Smooth muscle cell of the pulmonary artery (primary cell): ENCODE measurements around the gene ZNF35. TPM values are rescaled to one million over a fixed set of nuclear protein-coding genes. Genes with fewer than 3 reads are reported as not detected.

ENCODE experiments used
- total RNA-seq: library from RNA; depleted of rRNA; stranded (reverse); fragments of >200 nt; gene quantifications from 2 replicates; pipeline ENCODE4 v1.2.3, GENCODE V29; 2014

Gene ZNF35
- total RNA-seq: 8.0 and 9.7 TPM in 2 replicates

DNA sequence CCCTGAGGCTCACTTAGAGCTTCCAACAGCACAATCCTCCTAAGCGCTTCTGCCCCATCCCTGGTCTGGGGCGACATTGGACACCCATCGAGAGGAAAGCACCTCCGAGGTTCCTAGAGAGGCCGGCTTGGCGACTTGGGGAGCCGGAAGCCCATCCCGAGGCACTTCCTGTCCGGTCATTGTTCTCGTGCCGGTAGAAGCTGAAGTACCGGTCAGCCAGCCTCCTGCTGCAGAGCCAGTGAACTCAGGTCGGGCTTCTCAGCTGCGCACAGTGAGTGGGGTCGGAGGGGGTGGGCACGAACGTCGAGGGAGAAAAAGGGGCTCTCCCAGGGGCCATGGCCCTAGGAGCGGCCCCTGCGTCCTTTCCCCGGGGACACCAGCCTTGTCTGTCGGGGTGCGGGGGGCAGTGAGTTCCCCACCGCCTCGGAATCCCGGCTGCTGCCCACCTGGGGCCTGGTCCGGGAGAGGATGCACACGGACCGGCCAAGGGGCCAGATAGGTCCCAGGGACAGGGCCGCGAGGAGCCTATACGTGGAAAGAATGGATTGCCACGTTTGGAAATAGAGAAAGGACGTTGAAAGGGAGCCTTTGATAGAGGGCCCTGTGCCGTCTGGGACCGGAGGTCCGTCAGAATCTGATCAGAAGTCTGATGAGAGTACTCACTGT, at the start of gene ZNF35:
Gene ZNF35 (plus strand): TSS at position 169 of the 666 bp plus-strand sequence. CDS start 2,336 bp downstream, outside the sequence.

DNA sequence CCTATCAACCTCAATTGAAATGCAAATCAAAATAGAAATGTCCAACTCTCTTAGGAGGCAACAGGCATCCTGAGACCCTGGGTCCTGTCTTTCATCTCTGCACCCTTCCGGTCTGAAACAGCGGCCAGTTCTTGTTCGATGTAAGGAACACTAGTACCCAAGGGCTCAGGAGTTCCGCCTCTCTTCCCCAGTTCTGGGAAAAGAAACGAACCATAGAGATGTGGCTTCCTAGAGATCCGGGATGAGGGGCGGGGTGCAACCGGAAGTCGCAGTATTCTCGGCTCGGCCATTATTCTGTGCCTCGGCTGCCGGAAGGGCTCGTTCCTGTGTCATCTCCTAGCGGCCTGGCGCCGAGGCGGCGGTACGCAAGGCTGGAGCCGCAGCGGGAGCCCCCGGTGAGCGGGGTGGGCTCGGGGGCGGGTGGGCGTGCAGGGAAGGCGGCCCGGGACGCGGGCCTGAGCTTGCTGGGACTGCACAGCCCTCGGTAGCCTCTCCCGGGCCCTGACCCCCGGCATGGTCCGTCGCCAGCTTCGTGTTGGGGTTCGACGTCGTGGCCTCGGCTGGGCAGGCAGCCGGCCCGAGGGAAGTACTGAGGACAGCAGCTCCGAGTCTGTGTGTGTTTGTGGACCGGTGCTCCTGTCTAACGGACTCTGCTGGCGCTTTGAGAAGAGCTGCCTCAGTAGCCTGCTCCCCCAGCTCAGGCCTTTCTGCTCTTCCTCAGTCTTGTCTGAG, 23.6 kb upstream of the ZNF35 start, which contains the start of gene ZNF197:
Gene ZNF197 (plus strand): TSS at position 288 of the 732 bp plus-strand sequence. CDS start 4,119 bp downstream, outside the sequence.

Other genes with a start within 250 kb of the ZNF35 start
- gene ZNF445, start 171.1 kb upstream of the ZNF35 start, total RNA-seq: 11.1 and 11.7 TPM in 2 replicates
- 4.8 and 5.5 TPM in 2 replicates for gene ZKSCAN7, start 93.5 kb upstream of the ZNF35 start, total RNA-seq
- gene ZNF660, start 63.8 kb upstream of the ZNF35 start, total RNA-seq: 1.8 and 2.2 TPM in 2 replicates
- gene ZNF197, start 23.7 kb upstream of the ZNF35 start, total RNA-seq: 13.7 and 14.9 TPM in 2 replicates
- gene ZNF502, start 63.9 kb downstream of the ZNF35 start, total RNA-seq: 3.8 and 3.9 TPM in 2 replicates
- gene ZNF501, start 80.9 kb downstream of the ZNF35 start, total RNA-seq: 3.0 and 6.2 TPM in 2 replicates
- 15.8 and 18.7 TPM in 2 replicates for gene KIAA1143, start 112.9 kb downstream of the ZNF35 start, total RNA-seq
- 1.3 and 2.9 TPM in 2 replicates for gene KIF15, start 113.1 kb downstream of the ZNF35 start, total RNA-seq
- 16.9 and 17.1 TPM in 2 replicates for gene TMEM42, start 213.2 kb downstream of the ZNF35 start, total RNA-seq
- not detected in 2 replicates for gene TGM4, start 225.9 kb downstream of the ZNF35 start, total RNA-seq